Renal cortex interstitium (tissue), 11 donors: Measurements from ENCODE around the gene CXADR. TPM values are rescaled to one million over a fixed set of nuclear protein-coding genes. Genes with fewer than 3 reads are reported as not detected.

Experiments used
- DNase-seq, 11 donors: peaks; one replicate each; pipeline ENCODE4 v3.0.0-alpha.2; 2013; ENCODE audit warnings: low read depth in 9 of 11, low spot score in 4 of 11; ENCODE audit errors: extremely low read depth in 1 of 11
- polyA plus RNA-seq, 3 donors: library from polyadenylated mRNA; unstranded; fragments of 120-200 nt; gene quantifications; one replicate each; pipeline ENCODE4 v1.2.1, GENCODE V29; 2013; ENCODE audit not compliant: insufficient read length in 3 of 3

CXADR gene
- polyA plus RNA-seq, 3 donors = 31.6 to 38.9 (median 37.0) TPM

GRCh38 chr21:17527240-17527639, 14.4 kb downstream of the CXADR start:
- no peak for DNase-seq

- DNase-seq = no peak
Measured at GRCh38 chr21:17527711-17528110, 14.9 kb downstream of the CXADR start.

- no peak for DNase-seq
Measured at GRCh38 chr21:17529648-17530047, 16.8 kb downstream of the CXADR start.

GRCh38 chr21:17532292-17532691, 19.4 kb downstream of the CXADR start:
- DNase-seq = no peak

GRCh38 chr21:17536381-17536780, 23.5 kb downstream of the CXADR start:
- DNase-seq = no peak

- DNase-seq = no peak
Measured at GRCh38 chr21:17537299-17537698, 24.5 kb downstream of the CXADR start.

- DNase-seq = no peak
Measured at GRCh38 chr21:17538576-17538975, 25.7 kb downstream of the CXADR start.

GRCh38 chr21:17539323-17539722, 26.5 kb downstream of the CXADR start:
- no peak for DNase-seq

- no peak for DNase-seq
Measured at GRCh38 chr21:17539743-17540341, 27.0 kb downstream of the CXADR start.

GRCh38 chr21:17540530-17540929, 27.7 kb downstream of the CXADR start:
- DNase-seq = no peak

GRCh38 chr21:17542371-17543011, 29.6 kb downstream of the CXADR start:
- DNase-seq = peak in 2 of 11 donors; percentile 9

GRCh38 chr21:17545007-17545406, 32.2 kb downstream of the CXADR start:
- DNase-seq = no peak

GRCh38 chr21:17548262-17548661, 35.4 kb downstream of the CXADR start:
- no peak for DNase-seq

GRCh38 chr21:17550671-17551308, 37.9 kb downstream of the CXADR start:
- no peak for DNase-seq

- DNase-seq = no peak
Measured at GRCh38 chr21:17552410-17552809, 39.6 kb downstream of the CXADR start.

- DNase-seq = no peak
Measured at GRCh38 chr21:17554120-17554519, 41.3 kb downstream of the CXADR start.

GRCh38 chr21:17554679-17555465, 42.0 kb downstream of the CXADR start:
- no peak for DNase-seq

- DNase-seq = no peak
Measured at GRCh38 chr21:17560377-17561025, 47.7 kb downstream of the CXADR start.

GRCh38 chr21:17570786-17571185, 57.9 kb downstream of the CXADR start:
- DNase-seq = no peak
